K562 (cell line): ENCODE data around the gene VPREB3. TPM values are rescaled to one million over a fixed set of nuclear protein-coding genes. Genes with fewer than 3 reads are reported as not detected.

Experiments used
- ATF3 ChIP-seq, 2 experiments: fragments of 450-650 bp in 1 of 2; sonication (generic) in 1 of 2; formaldehyde crosslinking in 1 of 2; IDR thresholded peaks in 1 of 2; conservative IDR thresholded peaks in 1 of 2; 2 replicates each; pipeline versions ENCODE4 v1.6.1 to v1.8.1; 2016 to 2023; ENCODE audit warnings: mild to moderate bottlenecking in 2 of 2, moderate library complexity in 2 of 2, inconsistent platforms in 1 of 2, missing genetic modification reagents in 1 of 2
- ATF4 ChIP-seq: fragments of 450-650 bp; formaldehyde crosslinking; IDR thresholded peaks from 2 replicates; pipeline ENCODE4 v1.4.0; 2022; ENCODE audit warnings: mild to moderate bottlenecking, moderate library complexity
- BCLAF1 ChIP-seq, 2 experiments: fragments of 450-650 bp in 1 of 2; IDR thresholded peaks; 2 replicates each; pipeline ENCODE4 v1.6.1; 2011 to 2017; ENCODE audit warnings: low read depth in 2 of 2, antibody characterized with exemption in 1 of 2, borderline replicate concordance in 1 of 2, low read length in 1 of 2, mild to moderate bottlenecking in 1 of 2, mixed read lengths in 1 of 2; ENCODE audit not compliant: control insufficient read depth in 1 of 2
- BHLHE40 ChIP-seq: IDR thresholded peaks from 2 replicates; pipeline ENCODE4 v1.6.1; 2011; ENCODE audit warnings: low read length, improper control_type of control experiment
- BRF1 ChIP-seq: IDR thresholded peaks from 3 replicates; pipeline ENCODE4 v1.6.1; 2011; ENCODE audit warnings: borderline replicate concordance, mild to moderate bottlenecking; ENCODE audit not compliant: insufficient read length; ENCODE audit errors: extremely low read depth
- CBFB ChIP-seq: sonication (generic); formaldehyde crosslinking; IDR thresholded peaks from 2 replicates; pipeline ENCODE4 v1.4.0; 2020; ENCODE audit warnings: mild to moderate bottlenecking, missing genetic modification reagents
- CREB1 ChIP-seq, 2 experiments: sonication (generic) in 1 of 2; formaldehyde crosslinking in 1 of 2; IDR thresholded peaks; 2 replicates each; pipeline versions ENCODE4 v1.6.1 to v1.8.0; 2012 to 2022; ENCODE audit warnings: inconsistent platforms in 1 of 2, mild to moderate bottlenecking in 1 of 2, missing genetic modification reagents in 1 of 2, moderate library complexity in 1 of 2
- ERF ChIP-seq: fragments of 450-650 bp; formaldehyde crosslinking; IDR thresholded peaks from 2 replicates; pipeline ENCODE4 v1.4.0; 2020; ENCODE audit warnings: mild to moderate bottlenecking, mixed read lengths
- IFI16 ChIP-seq: fragments of 250-450 bp; sonication (Bioruptor Pico); IDR thresholded peaks from 2 replicates; pipeline ENCODE4 v2.1.2; 2022; ENCODE audit warnings: mild to moderate bottlenecking, inconsistent platforms
- MCM2 ChIP-seq: fragments of 450-650 bp; IDR thresholded peaks from 2 replicates; pipeline ENCODE4 v1.6.1; 2017; ENCODE audit warnings: low read depth, mild to moderate bottlenecking
- MEIS2 ChIP-seq: fragments of 450-650 bp; IDR thresholded peaks from 2 replicates; pipeline ENCODE4 v1.6.1; 2014; ENCODE audit warnings: mild to moderate bottlenecking; ENCODE audit not compliant: partially characterized antibody
- PHB ChIP-seq: fragments of 250-450 bp; sonication (Bioruptor Pico); IDR thresholded peaks from 2 replicates; pipeline ENCODE4 v1.5.0; 2021
- POLR2G ChIP-seq: fragments of 200-400 bp; formaldehyde crosslinking; IDR thresholded peaks from 2 replicates; pipeline ENCODE4 v1.6.1; 2017; ENCODE audit warnings: low read depth, mild to moderate bottlenecking, antibody characterized with exemption, low read length, moderate library complexity
- RBM15 ChIP-seq: fragments of 200-400 bp; formaldehyde crosslinking; IDR thresholded peaks from 2 replicates; pipeline ENCODE4 v1.6.1; 2018; ENCODE audit warnings: mild to moderate bottlenecking, low read length, moderate library complexity; ENCODE audit not compliant: insufficient read depth
- SMAD4 ChIP-seq: fragments of 250-450 bp; sonication (Bioruptor Pico); conservative IDR thresholded peaks from 2 replicates; pipeline ENCODE4 v1.8.0; 2021; ENCODE audit warnings: inconsistent platforms, mild to moderate bottlenecking, moderate library complexity
- TBL1XR1 ChIP-seq, 2 experiments: IDR thresholded peaks; 2 replicates each; pipeline ENCODE4 v1.6.1; 2012; ENCODE audit warnings: improper control_type of control experiment in 2 of 2, low read length in 2 of 2, mild to moderate bottlenecking in 1 of 2
- THAP7 ChIP-seq: fragments of 250-450 bp; sonication (Bioruptor Pico); IDR thresholded peaks from 2 replicates; pipeline ENCODE4 v1.5.0; 2021
- ZBTB17 ChIP-seq: fragments of 450-650 bp; formaldehyde crosslinking; IDR thresholded peaks from 2 replicates; pipeline ENCODE4 v1.4.0; 2020; ENCODE audit warnings: mild to moderate bottlenecking
- ZNF232 ChIP-seq: sonication (generic); formaldehyde crosslinking; IDR thresholded peaks from 2 replicates; pipeline ENCODE4 v1.8.0; 2022; ENCODE audit warnings: mild to moderate bottlenecking, missing genetic modification reagents
- ZNF316 ChIP-seq: fragments of 450-650 bp; IDR thresholded peaks from 2 replicates; pipeline ENCODE4 v1.6.1; 2016
- ZNF584 ChIP-seq: fragments of 200-800 bp; sonication (Bioruptor generic); IDR thresholded peaks from 2 replicates; pipeline ENCODE4 v1.6.1; 2016; ENCODE audit warnings: low read depth, mild to moderate bottlenecking, missing genetic modification characterization, missing compliant biosample characterization
- ZNF77 ChIP-seq: fragments of 250-450 bp; sonication (Bioruptor Pico); IDR thresholded peaks from 2 replicates; pipeline ENCODE4 v1.5.0; 2020
- polyA plus RNA-seq, 8 experiments: library from polyadenylated mRNA; depleted of rRNA in 4 of 8; stranded (reverse) in 5 of 8; unstranded in 3 of 8; fragments of >200 nt; fragmentation: Nextera tagmentation in 2 of 8; fragmentation: Illumina TruSeq in 1 of 8; extraction: Ambion mirVana in 2 of 8; extraction: Trizol in 1 of 8; gene quantifications; 2 replicates each; pipeline versions ENCODE4 v1.2.1 to v1.2.3, GENCODE V29; 2011 to 2014; ENCODE audit warnings: inconsistent platforms in 1 of 8, missing spikeins in 1 of 8
- total RNA-seq, 7 experiments: library from RNA; depleted of rRNA in 6 of 7; stranded (reverse); fragments of >200 nt in 6 of 7; fragmentation: Illumina TruSeq in 2 of 7; extraction: Trizol in 2 of 7; gene quantifications; 2 replicates each; pipeline versions ENCODE4 v1.2.1 to v1.2.3, GENCODE V29; 2011 to 2021; ENCODE audit warnings: low replicate concordance in 1 of 7

Gene VPREB3
- total and polyA plus RNA-seq, 9 of the 15 experiments (the other 6 are each of a cell fraction or from before 2014, with no cell fraction given) = 0.14 to 0.71 (median 0.20) TPM; not detected in 6

- TF ChIP-seq ATF4 (CRISPR knock-in tag) = peak; percentile 59; the same call in 1 of the 2 replicates
- no peak for TF ChIP-seq BRF1
- peak; percentile 66 for TF ChIP-seq SMAD4 (CRISPR knock-in tag)
- no peak for TF ChIP-seq PHB (CRISPR knock-in tag)
- TF ChIP-seq BHLHE40 = no peak
- TF ChIP-seq CBFB (CRISPR knock-in tag) = no peak
- no peak for TF ChIP-seq CREB1 (IDR thresholded peaks at IDR 0.05)
- no peak for TF ChIP-seq CREB1 (CRISPR knock-in tag; IDR thresholded peaks at IDR 0.05)
- no peak for TF ChIP-seq BCLAF1 (IDR thresholded peaks at IDR 0.05; ENCODE audit: borderline replicate concordance in 1 of 2, control insufficient read depth in 1 of 2, low read depth in 2 of 2, low read length in 1 of 2)
- peak; percentile 66; the same call in 1 of the 2 replicates for TF ChIP-seq ATF3 (IDR thresholded peaks at IDR 0.05)
- TF ChIP-seq ATF3 (CRISPR knock-in tag; conservative IDR thresholded peaks at IDR 0.05) = no peak
- TF ChIP-seq ZNF232 (CRISPR knock-in tag) = no peak
- no peak for TF ChIP-seq MEIS2
- TF ChIP-seq TBL1XR1 (IDR thresholded peaks at IDR 0.05; ENCODE audit: low read length in 2 of 2) = no peak
- peak; percentile 43; the same call in 1 of the 2 replicates for TF ChIP-seq POLR2G
- TF ChIP-seq ZBTB17 (CRISPR knock-in tag) = no peak
- no peak for TF ChIP-seq MCM2
- no peak for TF ChIP-seq RBM15
- TF ChIP-seq IFI16 (CRISPR knock-in tag) = no peak
- TF ChIP-seq ERF (CRISPR knock-in tag) = no peak
- TF ChIP-seq ZNF584 (CRISPR knock-in tag) = no peak
- TF ChIP-seq ZNF316 = no peak
- TF ChIP-seq THAP7 (CRISPR knock-in tag) = no peak
- TF ChIP-seq ZNF77 = no peak
These were observed 11.0 kb upstream of the VPREB3 start (continued) for GRCh38 chr22:23764899-23765881.
